RPMI7951 (cell line): ENCODE results near the gene TMEM26. TPM values are rescaled to one million over a fixed set of nuclear protein-coding genes. Genes with fewer than 3 reads are reported as not detected.

Experiments used
- DNase-seq: peaks from one replicate; pipeline ENCODE4 v3.0.0-alpha.2; 2012; ENCODE audit warnings: low read depth
- total RNA-seq: library from RNA; depleted of rRNA; stranded (reverse); fragments of >200 nt; shearing (Covaris generic); gene quantifications from 2 replicates; pipeline ENCODE4 v1.2.3, GENCODE V29; 2014

TMEM26 gene
- total RNA-seq, 1 experiment from 2014 or later, result 1.2 TPM

GRCh38 chr10:61460835-61461234, 7.7 kb upstream of the TMEM26 start:
- DNase-seq, result no peak

DNA sequence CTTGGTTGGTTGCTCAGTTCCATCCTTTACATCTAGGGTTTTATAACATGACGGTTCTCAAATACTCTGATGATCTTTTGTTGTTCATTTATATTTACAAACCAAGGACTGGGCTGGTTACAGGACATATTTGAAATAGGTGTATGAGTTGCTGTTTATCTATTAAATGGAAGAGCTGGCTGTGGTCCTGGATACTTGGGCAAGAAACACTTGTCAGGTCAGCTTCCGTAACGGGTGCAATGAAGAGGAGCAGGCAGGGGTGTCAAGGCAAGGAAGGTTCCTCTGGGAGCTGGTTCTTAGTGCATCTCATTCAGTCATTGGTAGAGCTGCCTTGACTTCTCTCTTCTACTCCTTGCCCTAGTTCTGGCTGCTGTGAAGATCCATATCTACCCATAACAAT, 4.8 kb upstream of the TMEM26 start:
- DNase-seq, result no peak

DNA sequence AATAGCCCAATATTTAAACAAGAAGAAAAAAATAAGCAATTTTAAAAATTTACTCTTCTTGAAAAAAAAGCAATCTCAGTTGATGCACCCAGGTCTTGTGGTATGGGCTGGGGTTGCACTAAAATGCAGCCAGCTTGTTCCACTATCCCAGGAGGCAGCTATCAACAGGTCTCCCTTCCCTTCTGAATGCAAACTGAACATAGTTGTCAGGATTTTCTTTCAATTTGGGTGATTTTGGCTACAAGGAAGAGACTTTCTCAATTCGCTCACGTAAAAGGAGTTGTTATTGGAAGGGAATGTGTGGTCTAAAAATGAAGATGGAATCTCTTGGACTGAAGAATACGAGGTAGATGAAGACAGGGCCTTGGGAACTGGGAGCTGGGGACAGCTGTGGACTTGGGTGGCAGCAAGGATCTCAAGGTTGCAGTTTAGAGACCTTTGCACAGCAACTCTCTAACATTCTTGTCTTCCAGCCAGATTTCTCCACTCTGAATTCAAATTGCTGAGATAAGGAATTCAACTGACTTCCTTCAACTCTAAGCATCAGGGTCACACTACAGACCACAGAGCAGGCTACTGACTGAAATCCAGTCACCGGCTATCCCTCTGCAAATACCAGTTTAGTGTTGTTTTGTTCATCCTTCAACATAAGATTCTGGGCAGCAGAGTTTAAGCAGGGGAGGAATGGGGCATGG, 3.1 kb upstream of the TMEM26 start:
- no peak for DNase-seq

DNA sequence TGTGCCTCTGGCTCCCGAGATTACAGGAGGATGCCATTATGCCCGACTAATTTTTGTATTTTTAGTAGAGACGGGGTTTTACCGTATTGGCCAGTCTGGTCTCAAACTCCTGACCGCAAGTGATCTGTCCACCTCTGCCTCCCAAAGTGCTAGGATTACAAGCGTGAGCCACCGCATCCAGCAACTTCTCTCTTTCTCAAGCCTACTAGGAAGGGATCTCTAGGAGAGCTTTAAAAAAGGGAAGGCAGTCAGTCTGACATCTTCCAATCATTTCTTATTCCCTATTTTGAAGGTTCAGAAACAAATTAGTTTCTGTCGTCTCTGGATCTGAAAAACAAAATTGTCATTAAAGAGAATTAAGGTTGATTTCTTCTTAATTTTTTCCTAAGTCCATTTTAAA, 2.5 kb upstream of the TMEM26 start:
- no peak for DNase-seq

GRCh38 chr10:61454541-61454940, 1.4 kb upstream of the TMEM26 start:
- DNase-seq, result no peak

- DNase-seq, result no peak
Observed at GRCh38 chr10:61452151-61452651, 980 bp downstream of the TMEM26 start.

GRCh38 chr10:61451357-61451756, 1.8 kb downstream of the TMEM26 start:
- DNase-seq, result no peak

GRCh38 chr10:61448841-61449600, 4.2 kb downstream of the TMEM26 start:
- no peak for DNase-seq

GRCh38 chr10:61448091-61448490, 5.1 kb downstream of the TMEM26 start:
- no peak for DNase-seq

- DNase-seq, result no peak
Observed at GRCh38 chr10:61439058-61439609, 14.0 kb downstream of the TMEM26 start.

GRCh38 chr10:61438141-61438988, 14.8 kb downstream of the TMEM26 start:
- DNase-seq, result peak; percentile 47

DNA sequence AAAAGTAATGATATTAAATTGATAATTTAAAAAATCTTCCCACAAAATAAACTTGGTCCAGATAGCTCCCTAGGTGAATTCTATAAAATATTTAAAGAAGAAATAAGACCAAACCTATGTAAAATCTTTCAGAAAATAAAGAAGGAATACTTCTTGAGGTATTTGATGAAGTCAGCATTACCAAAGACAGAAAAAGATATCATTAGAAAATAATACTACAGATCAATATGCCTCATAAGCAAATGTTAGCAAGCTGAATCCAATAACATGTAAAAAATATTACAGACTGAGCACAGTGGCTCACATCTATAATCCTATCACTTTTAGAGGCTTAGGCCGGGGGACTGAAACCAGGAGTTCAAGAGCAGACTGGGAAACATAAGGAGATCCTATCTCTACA, 30.0 kb downstream of the TMEM26 start:
- DNase-seq, result no peak

DNA sequence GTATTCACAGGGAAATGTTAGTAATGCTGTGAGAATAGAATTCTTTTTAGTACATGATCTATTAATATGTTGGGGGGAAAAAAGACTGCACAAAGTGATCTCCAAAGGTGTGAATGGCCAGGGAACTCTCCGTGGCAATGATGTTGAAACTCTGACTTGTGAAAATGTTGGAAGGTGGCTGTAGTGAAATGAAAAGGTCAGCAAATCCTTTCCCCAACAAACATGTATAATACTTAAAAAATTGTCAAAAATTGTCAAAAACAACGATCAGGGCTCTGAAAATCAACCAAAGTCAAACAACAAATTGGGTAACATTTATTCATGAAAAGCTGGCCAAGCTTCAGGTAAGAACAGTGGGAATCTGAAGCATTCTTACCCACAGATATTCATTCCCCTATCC, 35.5 kb downstream of the TMEM26 start:
- DNase-seq, result no peak

DNA sequence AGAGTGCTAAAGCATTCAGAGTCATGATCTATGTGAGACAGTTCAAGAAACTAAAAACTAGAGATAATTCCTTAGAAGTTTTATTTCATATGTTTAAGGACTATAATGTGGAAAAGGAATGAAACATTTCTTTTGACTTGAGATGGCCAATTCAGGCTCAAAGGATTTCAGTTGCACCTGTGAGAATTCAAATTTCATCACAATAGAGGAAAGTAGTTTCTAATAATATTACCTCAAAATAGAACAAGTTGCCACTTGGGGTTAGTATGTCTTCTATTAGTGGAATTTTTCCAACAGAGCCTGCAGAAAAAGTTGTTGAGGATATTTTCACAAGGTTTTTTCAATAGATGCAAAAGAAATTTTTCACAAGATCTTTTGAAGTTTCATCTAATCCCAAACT, 37.4 kb downstream of the TMEM26 start:
- no peak for DNase-seq

GRCh38 chr10:61411706-61412105, 41.5 kb downstream of the TMEM26 start:
- DNase-seq, result no peak

GRCh38 chr10:61410353-61411070, 42.7 kb downstream of the TMEM26 start:
- DNase-seq, result no peak

GRCh38 chr10:61409157-61409556, 44.0 kb downstream of the TMEM26 start:
- DNase-seq, result no peak

- DNase-seq, result no peak
Observed at GRCh38 chr10:61408105-61408504, 45.1 kb downstream of the TMEM26 start.

GRCh38 chr10:61406736-61407135, 46.4 kb downstream of the TMEM26 start:
- no peak for DNase-seq

DNA sequence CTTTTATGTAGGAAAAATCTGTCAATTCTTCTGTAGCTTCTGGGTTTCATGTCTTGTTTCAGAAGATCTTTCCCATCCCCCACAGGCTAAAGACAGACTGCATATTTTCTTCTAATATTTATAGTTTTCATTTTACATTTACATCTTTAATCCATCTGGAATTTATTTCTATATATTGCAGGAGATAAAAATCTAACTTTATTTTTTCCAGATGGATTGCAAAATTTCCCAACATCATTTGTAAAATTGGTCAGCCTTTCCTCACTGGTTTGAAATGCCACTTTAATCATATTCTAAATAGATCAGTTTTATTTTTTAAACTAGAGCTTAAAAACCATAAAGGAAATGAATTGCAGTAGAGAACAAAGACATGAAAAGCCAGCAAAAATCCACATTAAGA, 46.9 kb downstream of the TMEM26 start:
- DNase-seq, result no peak

- no peak for DNase-seq
Observed at GRCh38 chr10:61404751-61405150, 48.4 kb downstream of the TMEM26 start.
